Ascending aorta (tissue), 2 donors: Measurements from ENCODE around the gene CCDC185. TPM values are rescaled to one million over a fixed set of nuclear protein-coding genes. Genes with fewer than 3 reads are reported as not detected.

Source experiments
- DNase-seq, 2 donors: peaks; one replicate each; pipeline ENCODE4 v3.0.0-alpha.2; 2019; ENCODE audit warnings: low spot score in 2 of 2
- H3K27ac ChIP-seq, 2 donors: fragments of 200-600 bp; sonication (generic); one replicate each; pipeline ENCODE4 v1.5.1; 2016 to 2017; ENCODE audit warnings: mild to moderate bottlenecking in 1 of 2
- H3K27me3 ChIP-seq: fragments of 200-600 bp; sonication (generic); one replicate; pipeline ENCODE4 v1.5.1; 2017
- H3K36me3 ChIP-seq, 2 donors: fragments of 200-600 bp; sonication (generic); one replicate each; pipeline ENCODE4 v1.5.1; 2016
- H3K4me1 ChIP-seq, 2 donors: fragments of 200-600 bp; sonication (generic); one replicate each; pipeline ENCODE4 v1.5.1; 2016 to 2017; ENCODE audit warnings: mild to moderate bottlenecking in 1 of 2
- H3K4me3 ChIP-seq, 2 donors: fragments of 200-600 bp; sonication (generic); one replicate each; pipeline ENCODE4 v1.5.1; 2016 to 2017; ENCODE audit warnings: mild to moderate bottlenecking in 1 of 2
- H3K9me3 ChIP-seq, 2 donors: fragments of 200-600 bp; sonication (generic); one replicate each; pipeline ENCODE4 v1.5.1; 2016
- intact Hi-C: fragments of 100-400 bp; cut with DNase I; formaldehyde crosslinking; loops from one replicate; pipeline ENCODE4 v1.15.1; 2023
- total RNA-seq: library from RNA; depleted of rRNA; stranded (reverse); fragments of >200 nt; gene quantifications from one replicate; pipeline ENCODE4 v1.1.0, GENCODE V29; 2016
- TF ChIP-seq, protein P1 (sequence below), 3 experiments: fragments of 200-600 bp in 2 of 3; fragments of 450-650 bp in 1 of 3; sonication (generic) in 2 of 3; IDR thresholded peaks; one replicate each; pipeline ENCODE4 v1.5.1; 2016 to 2019; ENCODE audit warnings: antibody characterized with exemption in 3 of 3, mild to moderate bottlenecking in 1 of 3, moderate library complexity in 1 of 3

The CCDC185 gene
- total RNA-seq, 1 donor from 2014 or later, result not detected

DNA sequence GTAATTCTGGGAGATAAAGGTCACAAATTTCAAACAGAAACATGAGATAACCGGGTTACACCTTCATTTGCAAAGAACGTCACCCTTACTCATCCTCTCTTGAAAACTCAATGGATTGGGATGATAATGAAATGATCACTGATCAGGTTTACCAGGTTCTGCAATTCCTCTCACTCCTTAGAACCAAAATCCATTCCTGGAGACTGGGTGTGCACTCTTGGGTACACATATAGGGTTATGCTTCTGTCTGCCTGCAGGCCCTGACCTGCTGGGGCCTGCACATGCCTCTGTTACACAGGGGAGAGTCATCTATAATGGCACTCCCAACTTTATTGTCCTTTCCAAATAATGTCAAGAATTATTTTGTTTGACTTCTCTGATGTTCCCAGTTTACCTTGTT, 37.5 kb upstream of the CCDC185 start:
- H3K4me3 ChIP-seq, result no peak overlapping the region
- intact Hi-C loops, result no loop called here
- no peaks in the 10 kb centered on the region for H3K4me1 ChIP-seq
- no peaks in the 10 kb centered on the region for H3K9me3 ChIP-seq
- no peak for DNase-seq
- no peak overlapping the region for H3K27ac ChIP-seq
- no peaks in the 10 kb centered on the region for H3K36me3 ChIP-seq
- H3K27me3 ChIP-seq, result no peaks in the 10 kb centered on the region
- TF ChIP-seq, protein P1, sequence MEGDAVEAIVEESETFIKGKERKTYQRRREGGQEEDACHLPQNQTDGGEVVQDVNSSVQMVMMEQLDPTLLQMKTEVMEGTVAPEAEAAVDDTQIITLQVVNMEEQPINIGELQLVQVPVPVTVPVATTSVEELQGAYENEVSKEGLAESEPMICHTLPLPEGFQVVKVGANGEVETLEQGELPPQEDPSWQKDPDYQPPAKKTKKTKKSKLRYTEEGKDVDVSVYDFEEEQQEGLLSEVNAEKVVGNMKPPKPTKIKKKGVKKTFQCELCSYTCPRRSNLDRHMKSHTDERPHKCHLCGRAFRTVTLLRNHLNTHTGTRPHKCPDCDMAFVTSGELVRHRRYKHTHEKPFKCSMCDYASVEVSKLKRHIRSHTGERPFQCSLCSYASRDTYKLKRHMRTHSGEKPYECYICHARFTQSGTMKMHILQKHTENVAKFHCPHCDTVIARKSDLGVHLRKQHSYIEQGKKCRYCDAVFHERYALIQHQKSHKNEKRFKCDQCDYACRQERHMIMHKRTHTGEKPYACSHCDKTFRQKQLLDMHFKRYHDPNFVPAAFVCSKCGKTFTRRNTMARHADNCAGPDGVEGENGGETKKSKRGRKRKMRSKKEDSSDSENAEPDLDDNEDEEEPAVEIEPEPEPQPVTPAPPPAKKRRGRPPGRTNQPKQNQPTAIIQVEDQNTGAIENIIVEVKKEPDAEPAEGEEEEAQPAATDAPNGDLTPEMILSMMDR (IDR thresholded peaks at IDR 0.05), result no peak

DNA sequence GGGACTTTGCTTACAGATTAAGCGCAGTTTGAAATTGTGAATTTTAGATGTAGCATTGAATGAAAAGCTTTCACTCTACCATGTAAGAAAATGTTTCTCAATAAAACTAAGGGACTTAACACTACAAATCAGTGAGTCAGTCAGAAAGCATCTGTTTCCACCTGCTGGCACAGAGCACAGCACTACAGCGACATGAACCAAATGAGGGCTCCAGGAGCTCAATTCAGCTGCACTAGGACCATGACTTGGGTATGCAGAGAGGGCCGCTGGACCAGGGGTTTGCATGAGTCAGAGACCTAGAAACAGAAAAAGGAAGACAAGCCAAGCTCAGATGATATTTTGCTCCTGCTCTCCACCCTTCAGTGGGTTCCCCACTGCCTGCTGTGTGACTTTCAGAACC, 34.4 kb upstream of the CCDC185 start:
- no peaks in the 10 kb centered on the region for H3K27me3 ChIP-seq
- no peak for DNase-seq
- no peaks in the 10 kb centered on the region for H3K9me3 ChIP-seq
- intact Hi-C loops, result no loop called here
- no peak overlapping the region for H3K27ac ChIP-seq
- TF ChIP-seq, protein P1 (IDR thresholded peaks at IDR 0.05), result no peak
- no peak overlapping the region for H3K4me3 ChIP-seq
- peaks cover 3 to 9% of the 10 kb centered on the region in 2 donors for H3K4me1 ChIP-seq
- no peaks in the 10 kb centered on the region for H3K36me3 ChIP-seq

DNA sequence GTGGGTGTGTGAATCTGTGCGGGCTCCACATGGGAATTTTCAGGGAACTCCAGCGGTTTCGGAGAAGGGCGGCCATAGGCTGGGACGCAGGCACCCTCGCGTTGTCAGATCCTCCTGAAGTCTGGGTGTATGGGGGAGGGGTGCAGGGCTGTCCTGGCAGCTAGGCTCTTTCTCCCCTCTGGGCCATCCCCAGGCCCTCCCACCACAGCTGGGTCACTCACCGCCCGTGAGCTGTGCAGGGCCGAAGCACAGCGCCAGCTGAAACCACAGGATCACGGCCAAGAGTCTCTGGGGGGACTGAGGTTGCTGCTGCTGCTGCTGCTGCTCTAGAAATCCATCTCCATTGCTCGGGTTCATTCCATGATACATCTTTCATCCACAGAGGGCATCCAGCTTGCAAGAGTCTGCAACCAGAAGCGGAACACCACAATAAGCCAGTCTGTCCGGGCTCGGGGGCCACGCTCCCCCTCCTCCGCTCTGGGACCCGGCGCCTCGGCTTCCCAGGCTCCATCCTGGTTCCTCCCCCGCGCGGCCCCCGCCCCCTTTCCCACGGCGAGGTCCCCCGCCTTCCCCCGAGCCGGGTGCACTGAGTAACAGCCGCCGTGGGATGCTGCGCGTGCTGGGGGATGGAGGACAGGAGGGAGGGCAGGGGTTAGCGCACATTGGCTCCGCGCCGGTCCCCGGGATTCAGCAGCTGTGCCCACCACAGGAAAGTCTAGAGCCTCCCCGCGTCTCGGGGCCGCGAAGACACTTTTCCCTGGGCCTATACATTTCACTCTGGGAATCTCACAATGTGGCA, 30.0 kb upstream of the CCDC185 start:
- peak overlapping the region; percentile 64 to 70 for H3K4me3 ChIP-seq
- H3K4me1 ChIP-seq, result peaks cover 9 to 12% of the 10 kb centered on the region in 2 donors
- intact Hi-C loops, result loop anchor here (5.0 to 10.0 kb wide), 2 partner anchors 64 to 228 kb away; no protein-coding TSS in a partner anchor
- no peaks in the 10 kb centered on the region for H3K27me3 ChIP-seq
- H3K9me3 ChIP-seq, result no peaks in the 10 kb centered on the region
- no peaks in the 10 kb centered on the region for H3K36me3 ChIP-seq
- DNase-seq, result no peak
- no peak overlapping the region for H3K27ac ChIP-seq
- TF ChIP-seq, protein P1 (IDR thresholded peaks at IDR 0.05), result no peak

DNA sequence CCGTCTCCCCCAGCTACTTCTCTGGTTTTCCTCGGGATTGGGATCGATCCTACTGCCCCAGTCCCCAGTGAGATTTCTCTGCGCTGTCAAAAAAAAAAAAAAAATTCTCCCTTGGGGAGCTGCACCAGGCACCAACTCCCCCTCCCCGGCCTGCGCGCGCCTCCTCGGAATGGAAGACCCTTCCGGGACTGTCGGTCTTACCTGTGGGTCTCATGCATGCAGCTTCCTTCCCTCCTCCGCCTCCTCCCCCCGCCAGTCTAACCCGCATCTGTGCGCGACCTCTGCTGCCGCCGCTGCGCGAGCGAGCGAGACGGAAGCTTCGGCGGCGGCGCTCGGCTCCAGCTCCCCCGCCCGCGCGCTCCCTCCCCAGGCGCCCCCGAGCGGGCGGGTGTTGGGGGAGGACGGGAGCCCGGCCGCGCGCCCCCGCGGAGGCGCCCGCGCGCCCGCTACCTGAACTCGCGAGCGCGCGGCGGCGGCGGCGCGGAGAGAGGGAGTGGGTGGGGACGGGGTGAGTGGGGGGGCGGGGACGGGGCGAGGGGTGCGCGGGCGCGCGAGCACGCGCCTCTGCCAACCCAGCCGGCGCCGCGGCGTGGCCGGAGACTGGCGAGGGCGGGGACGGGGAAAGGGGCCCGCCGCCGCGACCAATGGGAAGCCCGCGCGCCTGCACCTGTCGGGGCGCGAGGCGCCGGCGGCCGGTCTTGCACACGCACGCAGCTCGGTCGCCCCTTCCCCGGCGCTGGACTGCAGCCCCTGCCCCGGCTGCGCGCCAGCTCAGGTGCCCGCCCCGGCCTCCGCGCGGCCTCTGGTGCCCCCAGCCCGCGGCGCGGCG, 29.1 kb upstream of the CCDC185 start, which contains the start of gene SUSD4:
Gene SUSD4 (minus strand): TSS at position 321 of the 829 bp plus-strand sequence. CDS start 751 bp downstream, outside the sequence.
- intact Hi-C loops, result loop anchor here (5.0 to 10.0 kb wide), 2 partner anchors 63 to 229 kb away; no protein-coding TSS in a partner anchor
- DNase-seq, result peak in 1 of 2 donors; percentile 66

More for the DNA sequence above, 29.1 kb upstream of the CCDC185 start, which contains the start of gene SUSD4:
- no peaks in the 10 kb centered on the region for H3K36me3 ChIP-seq
- peak within 1 kb of the TSS; percentile 64 to 70 for H3K4me3 ChIP-seq
- TF ChIP-seq, protein P1 (IDR thresholded peaks at IDR 0.05), result no peak
- peaks cover 9 to 12% of the 10 kb centered on the region in 2 donors for H3K4me1 ChIP-seq
- H3K27ac ChIP-seq, result no peak within 1 kb of the TSS
- no peaks in the 10 kb centered on the region for H3K27me3 ChIP-seq
- H3K9me3 ChIP-seq, result no peaks in the 10 kb centered on the region
